ENCODE data around the gene SPEF2. TPM values are rescaled to one million over a fixed set of nuclear protein-coding genes. Genes with fewer than 3 reads are reported as not detected.

Gene SPEF2
- total RNA-seq, 4 donors from 2014 or later: 0.49 to 2.8 (median 1.8) TPM

DNA sequence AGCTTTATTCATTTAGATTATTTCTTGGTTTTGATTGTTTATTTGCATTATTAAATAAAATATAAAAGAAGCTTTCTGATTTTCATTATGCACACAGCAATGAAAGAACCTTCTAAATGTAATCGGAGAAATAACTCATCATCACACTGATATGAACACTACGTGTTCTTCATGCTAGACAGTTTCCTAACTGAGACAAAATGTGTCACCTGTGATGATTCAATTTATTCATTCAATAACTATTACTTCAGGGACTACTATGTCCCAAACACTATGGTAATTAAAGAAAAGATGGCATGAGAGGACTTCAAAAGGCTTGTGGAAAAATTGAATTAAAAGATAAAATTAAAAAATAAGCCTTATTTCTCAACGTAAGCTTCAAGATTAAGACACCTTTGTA is 118.1 kb downstream of the SPEF2 start:
- DNase-seq (ENCODE audit: low spot score in 2 of 2): no peak
- no peak overlapping the region for H3K4me3 ChIP-seq (ENCODE audit: low read depth, poor library complexity, severe bottlenecking)
- intact Hi-C loops (cut with DNase I; ENCODE audit: low total_unique reads): no loop called here
- TF ChIP-seq, protein P1, sequence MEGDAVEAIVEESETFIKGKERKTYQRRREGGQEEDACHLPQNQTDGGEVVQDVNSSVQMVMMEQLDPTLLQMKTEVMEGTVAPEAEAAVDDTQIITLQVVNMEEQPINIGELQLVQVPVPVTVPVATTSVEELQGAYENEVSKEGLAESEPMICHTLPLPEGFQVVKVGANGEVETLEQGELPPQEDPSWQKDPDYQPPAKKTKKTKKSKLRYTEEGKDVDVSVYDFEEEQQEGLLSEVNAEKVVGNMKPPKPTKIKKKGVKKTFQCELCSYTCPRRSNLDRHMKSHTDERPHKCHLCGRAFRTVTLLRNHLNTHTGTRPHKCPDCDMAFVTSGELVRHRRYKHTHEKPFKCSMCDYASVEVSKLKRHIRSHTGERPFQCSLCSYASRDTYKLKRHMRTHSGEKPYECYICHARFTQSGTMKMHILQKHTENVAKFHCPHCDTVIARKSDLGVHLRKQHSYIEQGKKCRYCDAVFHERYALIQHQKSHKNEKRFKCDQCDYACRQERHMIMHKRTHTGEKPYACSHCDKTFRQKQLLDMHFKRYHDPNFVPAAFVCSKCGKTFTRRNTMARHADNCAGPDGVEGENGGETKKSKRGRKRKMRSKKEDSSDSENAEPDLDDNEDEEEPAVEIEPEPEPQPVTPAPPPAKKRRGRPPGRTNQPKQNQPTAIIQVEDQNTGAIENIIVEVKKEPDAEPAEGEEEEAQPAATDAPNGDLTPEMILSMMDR (IDR thresholded peaks at IDR 0.05): no peak
- TF ChIP-seq POLR2A (IDR thresholded peaks at IDR 0.05): no peak
- 96 to 98% methylated on average over 3 of the region's 3 CpGs for WGBS, 2 donors

DNA sequence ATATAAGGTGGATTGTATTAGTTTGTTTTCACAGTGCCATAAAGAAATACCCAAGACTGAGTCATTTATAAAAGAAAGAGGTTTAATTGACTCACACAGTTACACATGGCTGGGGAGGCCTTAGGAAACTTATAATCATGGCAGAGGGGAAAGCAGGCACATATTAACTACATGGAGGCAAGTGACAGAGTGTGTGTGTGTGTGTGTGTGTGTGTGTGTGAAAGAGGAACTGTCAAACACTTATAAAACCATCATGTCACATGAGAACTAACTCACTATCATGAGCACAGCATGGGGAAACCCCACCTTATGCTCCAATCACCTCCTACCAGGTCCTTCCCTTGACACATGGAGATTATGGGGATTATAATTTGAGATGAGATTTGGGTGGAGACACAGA is 118.6 kb downstream of the SPEF2 start:
- no peak overlapping the region for H3K4me3 ChIP-seq (ENCODE audit: low read depth, poor library complexity, severe bottlenecking)
- TF ChIP-seq, protein P1 (IDR thresholded peaks at IDR 0.05): no peak
- TF ChIP-seq POLR2A (IDR thresholded peaks at IDR 0.05): no peak
- DNase-seq (ENCODE audit: low spot score in 2 of 2): no peak
- intact Hi-C loops (cut with DNase I; ENCODE audit: low total_unique reads): no loop called here

DNA sequence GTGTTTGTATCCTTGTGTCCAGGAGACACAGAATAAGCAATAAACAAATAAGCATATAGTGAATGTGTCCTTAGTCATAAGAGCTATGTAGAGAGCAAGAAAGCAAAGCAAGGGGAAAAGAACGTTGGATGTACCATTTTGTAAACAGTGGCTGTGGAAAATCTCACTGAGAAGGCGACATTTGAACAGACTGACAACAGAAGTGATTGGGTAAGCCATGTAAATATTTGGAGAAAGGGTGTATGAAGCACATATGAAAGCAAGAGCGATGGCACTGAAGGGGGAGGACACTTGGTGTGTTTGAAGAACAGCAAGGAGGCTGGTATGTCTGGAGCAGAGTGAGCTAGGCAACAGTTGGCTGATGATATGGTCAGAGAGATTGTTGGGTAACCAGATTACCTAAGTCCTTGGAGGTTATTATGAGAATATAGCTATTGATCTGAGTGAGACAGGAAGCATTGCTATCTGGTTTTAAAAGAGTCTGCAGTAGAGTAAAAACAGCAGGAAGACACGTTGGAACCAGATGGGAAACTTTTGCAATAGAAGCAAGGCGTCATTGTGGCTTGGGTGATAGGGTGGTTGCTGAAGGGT is 123.6 kb downstream of the SPEF2 start:
- H3K4me3 ChIP-seq (ENCODE audit: low read depth, poor library complexity, severe bottlenecking): no peak overlapping the region
- no peak for DNase-seq (ENCODE audit: low spot score in 2 of 2)
- WGBS, 2 donors: 50 to 52% methylated on average over 5 of the region's 5 CpGs
- TF ChIP-seq, protein P1 (IDR thresholded peaks at IDR 0.05): no peak
- no peak for TF ChIP-seq POLR2A (IDR thresholded peaks at IDR 0.05)
- intact Hi-C loops (cut with DNase I; ENCODE audit: low total_unique reads): no loop called here

DNA sequence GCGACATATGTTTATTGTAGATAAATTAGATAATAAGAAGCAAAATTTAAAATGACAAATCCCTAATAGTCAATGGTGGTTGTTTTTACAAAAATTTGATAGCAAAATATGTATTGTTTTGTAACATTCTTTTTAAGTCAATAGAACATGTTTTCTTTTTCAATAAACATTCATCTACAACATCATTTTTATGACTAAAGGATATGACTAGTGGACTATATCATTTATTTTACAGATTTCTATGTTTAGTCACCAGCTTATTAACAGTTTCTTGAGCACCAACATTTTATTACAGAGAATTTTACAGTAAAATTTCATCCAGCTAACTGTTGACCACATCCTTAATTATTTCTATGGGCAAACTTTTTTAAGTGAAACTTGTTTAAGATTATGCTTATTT is 124.3 kb downstream of the SPEF2 start:
- no peak for DNase-seq (ENCODE audit: low spot score in 2 of 2)
- intact Hi-C loops (cut with DNase I; ENCODE audit: low total_unique reads): no loop called here
- TF ChIP-seq POLR2A (IDR thresholded peaks at IDR 0.05): no peak
- TF ChIP-seq, protein P1 (IDR thresholded peaks at IDR 0.05): no peak
- no peak overlapping the region for H3K4me3 ChIP-seq (ENCODE audit: low read depth, poor library complexity, severe bottlenecking)
- WGBS, 2 donors: 80 to 89% methylated on average over 1 of the region's 1 CpG

DNA sequence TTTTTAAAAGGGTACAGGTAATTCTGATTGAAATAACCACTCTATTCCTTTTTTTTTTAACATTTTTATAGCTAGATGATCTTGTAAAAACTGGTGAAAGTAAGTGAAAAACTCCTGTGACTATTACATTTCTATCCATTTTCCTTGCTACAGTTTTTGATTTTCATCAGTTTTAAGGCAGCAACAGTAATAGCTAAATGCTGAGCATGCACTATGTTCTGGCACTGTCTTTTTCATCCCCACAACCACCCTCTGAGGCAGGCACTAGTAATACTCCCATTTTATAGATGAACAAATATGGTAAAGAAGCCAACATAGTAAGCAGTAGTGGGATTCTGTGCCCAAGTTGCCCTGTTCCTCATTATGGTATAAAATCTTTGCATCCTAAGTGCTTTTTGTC is 126.0 kb downstream of the SPEF2 start:
- no peak overlapping the region for H3K4me3 ChIP-seq (ENCODE audit: low read depth, poor library complexity, severe bottlenecking)
- intact Hi-C loops (cut with DNase I; ENCODE audit: low total_unique reads): no loop called here
- no peak for TF ChIP-seq POLR2A (IDR thresholded peaks at IDR 0.05)
- TF ChIP-seq, protein P1 (IDR thresholded peaks at IDR 0.05): no peak
- no peak for DNase-seq (ENCODE audit: low spot score in 2 of 2)

DNA sequence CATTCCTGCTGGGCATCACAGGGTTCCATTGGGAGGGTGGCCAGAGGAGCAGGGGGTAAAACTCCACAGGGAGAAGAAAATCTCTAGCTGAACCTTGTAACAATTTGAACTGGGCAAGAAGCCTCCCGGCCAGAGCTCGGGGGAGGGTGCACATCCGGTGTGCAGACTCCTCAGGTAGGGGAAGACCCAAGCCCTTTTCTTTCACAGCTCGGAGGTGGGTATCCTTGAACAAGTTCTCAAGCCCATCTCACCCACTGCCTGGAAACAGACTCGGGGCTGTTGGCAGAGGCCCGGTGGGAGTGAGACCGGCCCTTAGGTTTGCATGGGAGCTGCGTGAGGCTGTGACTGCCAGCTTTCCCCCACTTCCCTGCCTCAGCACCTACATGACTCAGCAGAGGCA is 127.5 kb downstream of the SPEF2 start:
- intact Hi-C loops (cut with DNase I; ENCODE audit: low total_unique reads): no loop called here
- WGBS, 2 donors: 90 to 91% methylated on average over 8 of the region's 8 CpGs
- TF ChIP-seq, protein P1 (IDR thresholded peaks at IDR 0.05): no peak
- TF ChIP-seq POLR2A (IDR thresholded peaks at IDR 0.05): no peak
- no peak overlapping the region for H3K4me3 ChIP-seq (ENCODE audit: low read depth, poor library complexity, severe bottlenecking)
- no peak for DNase-seq (ENCODE audit: low spot score in 2 of 2)
